K562 (cell line): Measurements from ENCODE around the gene C12orf42. TPM values are rescaled to one million over a fixed set of nuclear protein-coding genes. Genes with fewer than 3 reads are reported as not detected.

Experiments
- ATAC-seq: fragments of 200-7000 bp; cut with Tn5 transposase; 3 replicates; pipeline ENCODE4 v1.9.1; 2020; ENCODE audit warnings: moderate library complexity
- BruUV-seq: library from RNA; stranded (reverse); fragments of 400-500 nt; replicated peaks from 2 replicates; lab custom pipeline; 2021; lab: Mats Ljungman, UMichigan
- CTCF ChIA-PET: fragments of 300-600 bp; formaldehyde crosslinking; extraction: SDS; loops from one replicate; lab custom pipeline; 2021; ENCODE audit warnings: low intra/inter-chr PET ratio; lab: Yijun Ruan, JAX
- POLR2A ChIA-PET: fragments of 300-600, 350-650 bp; sonication (Branson Sonifier 250); formaldehyde crosslinking; extraction: SDS; loops from one replicate; lab custom pipeline; 2021; ENCODE audit warnings: antibody characterized with exemption, inconsistent platforms; lab: Yijun Ruan, JAX
- DNase-seq, 4 experiments: peaks; one replicate each; pipeline versions ENCODE4 v3.0.0 to v3.0.0-alpha.2; 2011 to 2018; ENCODE audit warnings: low spot score in 3 of 4, mixed read lengths in 3 of 4; ENCODE audit errors: extremely low read depth in 1 of 4
- FAIRE-seq: peaks from 2 replicates; lab custom pipeline; 2011; peaks lifted over from hg19 to GRCh38; lab: Jason Lieb, UNC
- H2AFZ ChIP-seq: 2 replicates; pipeline ENCODE4 v1.6.0; 2011; ENCODE audit warnings: low read depth, low read length, control low read depth, inconsistent platforms
- H3K27ac ChIP-seq: fragments of 200-600 bp; 3 replicates; pipeline ENCODE4 v1.8.0; 2011; ENCODE audit warnings: low read depth, mild to moderate bottlenecking, control low read depth, inconsistent platforms, low read length, moderate library complexity, mixed read lengths; ENCODE audit errors: extremely low read depth
- H3K27me3 ChIP-seq, 2 experiments: fragments of 300-600 bp in 1 of 2; 2 replicates in 1 of 2; 3 replicates in 1 of 2; pipeline versions ENCODE4 v1.6.0 to v1.8.0; 2011; ENCODE audit warnings: inconsistent platforms in 2 of 2, low read length in 2 of 2, mild to moderate bottlenecking in 1 of 2, mixed read lengths in 1 of 2, moderate library complexity in 1 of 2; ENCODE audit not compliant: control insufficient read depth in 2 of 2, insufficient read depth in 2 of 2
- H3K36me3 ChIP-seq: fragments of 300-600 bp; 3 replicates; pipeline ENCODE4 v1.8.0; 2011; ENCODE audit warnings: mild to moderate bottlenecking, low read length, inconsistent platforms; ENCODE audit not compliant: control insufficient read depth, insufficient read depth
- H3K4me1 ChIP-seq, 2 experiments: fragments of 200-600 bp in 1 of 2; replicated peaks in 1 of 2; 2 replicates in 1 of 2; 3 replicates in 1 of 2; pipeline versions ENCODE4 v1.5.1 to v1.8.0; 2011; ENCODE audit warnings: inconsistent platforms in 2 of 2, low read length in 2 of 2, mild to moderate bottlenecking in 1 of 2, mixed read lengths in 1 of 2, moderate library complexity in 1 of 2; ENCODE audit not compliant: control insufficient read depth in 2 of 2, insufficient read depth in 2 of 2
- H3K4me2 ChIP-seq: 2 replicates; pipeline ENCODE4 v1.6.1; 2011; ENCODE audit warnings: low read length, control low read depth, inconsistent platforms, mixed read lengths; ENCODE audit not compliant: insufficient read depth
- H3K4me3 ChIP-seq: fragments of 200-600 bp; sonication (generic), shearing (Covaris generic); 2 replicates; pipeline ENCODE4 v1.5.1; 2016; ENCODE audit warnings: control low read depth, inconsistent platforms
- H3K79me2 ChIP-seq: fragments of 200-600 bp; 3 replicates; pipeline ENCODE4 v1.8.0; 2011; ENCODE audit warnings: low read length, inconsistent platforms; ENCODE audit not compliant: control insufficient read depth, insufficient read depth
- H3K9ac ChIP-seq, 2 experiments: 2 replicates each; pipeline versions ENCODE4 v1.6.0 to v1.6.1; 2011; ENCODE audit warnings: low read depth in 2 of 2, low read length in 2 of 2, control low read depth in 1 of 2, inconsistent platforms in 1 of 2, mild to moderate bottlenecking in 1 of 2, mixed read lengths in 1 of 2; ENCODE audit not compliant: insufficient read depth in 1 of 2
- H3K9me1 ChIP-seq: one replicate; pipeline ENCODE4 v1.6.0; 2011; ENCODE audit warnings: inconsistent platforms, mild to moderate bottlenecking, low read length, moderate library complexity; ENCODE audit not compliant: control insufficient read depth, insufficient read depth
- H3K9me3 ChIP-seq: replicated peaks from 2 replicates; pipeline ENCODE4 v1.5.1; 2011; ENCODE audit warnings: low read depth, low read length, inconsistent platforms; ENCODE audit not compliant: control insufficient read depth, insufficient read depth
- H4K20me1 ChIP-seq: replicated peaks from 2 replicates; pipeline ENCODE4 v1.6.1; 2011; ENCODE audit warnings: low read length, inconsistent platforms, mixed read lengths; ENCODE audit not compliant: control insufficient read depth, insufficient read depth
- DDX20 ChIP-seq: fragments of 450-650 bp; IDR thresholded peaks from 2 replicates; pipeline ENCODE4 v1.6.1; 2016; ENCODE audit warnings: missing genetic modification characterization, low read depth, mild to moderate bottlenecking, missing compliant biosample characterization, moderate library complexity
- HSF4 ChIP-seq: fragments of 250-450 bp; sonication (Bioruptor Pico); IDR thresholded peaks from 2 replicates; pipeline ENCODE4 v2.1.2; 2022; ENCODE audit warnings: mild to moderate bottlenecking, moderate library complexity, borderline replicate concordance
- MECOM ChIP-seq: fragments of 250-450 bp; sonication (Bioruptor Pico); IDR thresholded peaks from 2 replicates; pipeline ENCODE4 v1.8.0; 2022; ENCODE audit warnings: inconsistent platforms
- MIER1 ChIP-seq: fragments of 450-650 bp; IDR thresholded peaks from 2 replicates; pipeline ENCODE4 v1.6.1; 2016; ENCODE audit warnings: antibody characterized with exemption, mild to moderate bottlenecking, low read depth
- PTTG1 ChIP-seq: fragments of 450-650 bp; IDR thresholded peaks from 2 replicates; pipeline ENCODE4 v1.6.1; 2016; ENCODE audit warnings: low read depth, mild to moderate bottlenecking, missing genetic modification characterization, missing compliant biosample characterization
- SAFB2 ChIP-seq: fragments of 200-400 bp; formaldehyde crosslinking; IDR thresholded peaks from 2 replicates; pipeline ENCODE4 v1.6.1; 2018; ENCODE audit warnings: borderline replicate concordance, low read length, low read depth, moderate library complexity; ENCODE audit not compliant: severe bottlenecking
- SIN3A ChIP-seq, 2 experiments: fragments of 150-350 bp in 1 of 2; IDR thresholded peaks; 2 replicates each; pipeline ENCODE4 v1.6.1; 2011 to 2016; ENCODE audit warnings: borderline replicate concordance in 2 of 2, low read depth in 2 of 2, low read length in 2 of 2, mild to moderate bottlenecking in 2 of 2, moderate library complexity in 2 of 2; ENCODE audit not compliant: control insufficient read depth in 1 of 2
- TEAD2 ChIP-seq: fragments of 450-650 bp; IDR thresholded peaks from 2 replicates; pipeline ENCODE4 v1.6.1; 2016; ENCODE audit warnings: missing genetic modification characterization, control low read depth, missing compliant biosample characterization
- TSC22D4 ChIP-seq: fragments of 450-650 bp; IDR thresholded peaks from 2 replicates; pipeline ENCODE4 v1.6.1; 2016; ENCODE audit warnings: missing genetic modification characterization, missing biosample characterization, control low read depth
- ZNF12 ChIP-seq: sonication (generic); formaldehyde crosslinking; IDR thresholded peaks from 2 replicates; pipeline ENCODE4 v1.4.0; 2020; ENCODE audit warnings: mild to moderate bottlenecking, missing genetic modification reagents
- ZNF134 ChIP-seq: fragments of 250-450 bp; sonication (Bioruptor Pico); conservative IDR thresholded peaks from 2 replicates; pipeline ENCODE4 v1.4.0; 2020
- ZNF830 ChIP-seq: fragments of 250-450 bp; sonication (Bioruptor Pico); IDR thresholded peaks from 2 replicates; pipeline ENCODE4 v1.5.0; 2021; ENCODE audit warnings: mild to moderate bottlenecking
- WGBS: fragments of 100-300 bp; shearing (Covaris generic); methylation state at CpG from one replicate; pipeline ENCODE4 v1.1.6; 2016; ENCODE audit warnings: low coverage, mixed read lengths; ENCODE audit not compliant: insufficient coverage; ENCODE audit errors: missing lambda C conversion rate; 5-methylcytosine and 5-hydroxymethylcytosine counted together
- in situ Hi-C: fragments of 300-500 bp; cut with MboI; formaldehyde crosslinking; loops from 4 replicates; pipeline ENCODE4 v1.15.0; 2018; ENCODE audit warnings: inconsistent platforms, mixed read lengths
- intact Hi-C: fragments of 100-400 bp; cut with micrococcal nuclease; formaldehyde crosslinking; loops from 2 replicates; pipeline ENCODE4 v1.14.2; 2022
- polyA plus RNA-seq, 8 experiments: library from polyadenylated mRNA; depleted of rRNA in 4 of 8; stranded (reverse) in 5 of 8; unstranded in 3 of 8; fragments of >200 nt; fragmentation: Nextera tagmentation in 2 of 8; fragmentation: Illumina TruSeq in 1 of 8; extraction: Ambion mirVana in 2 of 8; extraction: Trizol in 1 of 8; gene quantifications; 2 replicates each; pipeline versions ENCODE4 v1.2.1 to v1.2.3, GENCODE V29; 2011 to 2014; ENCODE audit warnings: inconsistent platforms in 1 of 8, missing spikeins in 1 of 8
- total RNA-seq, 7 experiments: library from RNA; depleted of rRNA in 6 of 7; stranded (reverse); fragments of >200 nt in 6 of 7; fragmentation: Illumina TruSeq in 2 of 7; extraction: Trizol in 2 of 7; gene quantifications; 2 replicates each; pipeline versions ENCODE4 v1.2.1 to v1.2.3, GENCODE V29; 2011 to 2021; ENCODE audit warnings: low replicate concordance in 1 of 7
- TF ChIP-seq, protein P1 (sequence below): sonication (generic); formaldehyde crosslinking; IDR thresholded peaks from 2 replicates; pipeline ENCODE4 v1.8.0; 2022; ENCODE audit warnings: mild to moderate bottlenecking, low read depth, missing genetic modification reagents
- TF ChIP-seq, protein P2 (sequence below), 2 experiments: IDR thresholded peaks; 2 replicates each; pipeline ENCODE4 v1.6.1; 2012; ENCODE audit warnings: improper control_type of control experiment in 2 of 2, low read depth in 2 of 2, low read length in 2 of 2, borderline replicate concordance in 1 of 2

Gene C12orf42
- total and polyA plus RNA-seq, 9 of the 15 experiments (the other 6 are each of a cell fraction or from before 2014, with no cell fraction given), result not detected

DNA sequence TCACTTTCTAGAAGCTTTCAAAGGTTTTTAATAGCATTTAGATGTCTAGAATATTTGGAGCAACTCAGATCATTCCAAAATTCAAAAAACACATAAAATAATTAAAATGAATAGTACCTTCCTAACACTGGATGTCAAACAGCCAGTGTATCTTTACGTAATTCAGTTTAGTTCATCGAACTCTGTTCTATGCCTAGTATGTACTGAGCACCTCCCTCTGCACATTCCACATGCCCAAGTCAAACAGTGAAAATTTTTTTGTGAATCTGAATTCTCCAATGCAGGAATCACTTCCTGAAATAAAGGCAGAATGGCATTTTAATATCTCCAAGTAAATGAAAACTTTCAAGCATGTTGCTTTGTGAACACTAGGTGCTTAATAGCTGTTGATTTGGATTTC, 192.3 kb downstream of the C12orf42 start (continued):
- TF ChIP-seq PTTG1 (tag), result no peak
- TF ChIP-seq ZNF134 (CRISPR knock-in tag), result no peak
- TF ChIP-seq MECOM (CRISPR knock-in tag), result no peak
- TF ChIP-seq SIN3A (IDR thresholded peaks at IDR 0.05; ENCODE audit: borderline replicate concordance in 2 of 2, control insufficient read depth in 1 of 2, low read depth in 2 of 2, low read length in 2 of 2), result no peak
- TF ChIP-seq HSF4 (CRISPR knock-in tag), result no peak
- TF ChIP-seq, protein P1, sequence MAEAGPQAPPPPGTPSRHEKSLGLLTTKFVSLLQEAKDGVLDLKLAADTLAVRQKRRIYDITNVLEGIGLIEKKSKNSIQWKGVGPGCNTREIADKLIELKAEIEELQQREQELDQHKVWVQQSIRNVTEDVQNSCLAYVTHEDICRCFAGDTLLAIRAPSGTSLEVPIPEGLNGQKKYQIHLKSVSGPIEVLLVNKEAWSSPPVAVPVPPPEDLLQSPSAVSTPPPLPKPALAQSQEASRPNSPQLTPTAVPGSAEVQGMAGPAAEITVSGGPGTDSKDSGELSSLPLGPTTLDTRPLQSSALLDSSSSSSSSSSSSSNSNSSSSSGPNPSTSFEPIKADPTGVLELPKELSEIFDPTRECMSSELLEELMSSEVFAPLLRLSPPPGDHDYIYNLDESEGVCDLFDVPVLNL (CRISPR knock-in tag), result no peak
- TF ChIP-seq DDX20 (tag), result no peak
- TF ChIP-seq, all 486 proteins: peak for 0

DNA sequence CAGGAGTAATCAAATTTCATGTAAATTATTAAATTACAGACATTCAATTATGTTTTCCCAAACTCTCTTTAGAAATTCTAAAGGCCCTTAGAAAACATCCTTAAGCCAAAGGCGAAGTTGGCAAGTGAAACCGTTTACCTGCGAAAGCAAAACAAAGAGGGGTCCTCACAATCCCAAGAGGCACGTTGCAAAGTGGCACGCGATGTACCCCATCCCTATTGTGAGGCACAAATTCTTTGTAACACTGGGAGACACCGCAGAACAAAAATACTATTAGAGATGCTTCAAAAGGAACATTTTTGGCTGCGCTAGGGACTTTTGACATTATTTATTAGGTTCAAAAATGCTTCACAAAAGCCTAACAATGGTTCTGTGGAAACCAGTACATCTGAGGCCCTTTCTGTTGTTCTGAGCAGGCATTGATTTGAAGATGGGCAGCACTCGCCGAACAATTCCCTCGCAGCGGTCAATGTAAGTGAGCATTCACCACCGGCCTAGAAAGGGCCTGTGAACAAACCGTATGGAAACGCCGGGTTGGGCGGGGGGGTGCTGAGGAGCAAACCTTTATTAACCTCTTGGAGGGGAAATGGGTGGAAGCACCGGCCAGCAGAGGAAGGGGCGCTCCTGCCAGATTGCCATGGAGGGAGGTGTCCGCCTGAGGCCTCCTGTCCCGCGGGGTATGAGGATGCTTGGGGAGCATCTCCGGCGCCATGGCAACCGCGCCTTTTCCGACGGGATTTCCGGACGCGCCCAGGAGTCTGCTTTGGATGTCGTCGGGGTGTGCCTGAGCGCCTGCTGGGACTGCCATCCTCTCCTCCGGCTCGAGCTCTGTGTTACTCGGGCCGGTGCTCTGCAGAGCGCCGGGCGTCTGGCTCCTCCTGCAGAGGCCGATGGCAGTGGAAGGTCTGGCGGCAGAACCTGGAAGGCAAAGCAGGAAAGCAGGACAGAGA, 193.9 kb downstream of the C12orf42 start:
- WGBS, result 1% methylated on average over 40 of the region's 43 CpGs
- in situ Hi-C loops, result no loop called here
- DNase-seq (no peak), ATAC-seq (no peak), FAIRE-seq (no peak)
- Histone ChIP-seq H3K79me2 (no peaks in the 10 kb centered on the region), H3K9me1 (no peaks in the 10 kb centered on the region), H3K9me3 (no peaks in the 10 kb centered on the region), H3K36me3 (no peaks in the 10 kb centered on the region), H4K20me1 (no peaks in the 10 kb centered on the region), H3K27me3 (no peaks in the 10 kb centered on the region), H3K4me2 (no peak overlapping the region), H3K4me3 (no peak overlapping the region), H3K27ac (no peak overlapping the region), H3K4me1 (no peaks in the 10 kb centered on the region), H2AFZ (no peak overlapping the region), H3K9ac (no peak overlapping the region)
- no TSS peak for BruUV-seq
- POLR2A ChIA-PET, result no interaction called here
- intact Hi-C loops, result no loop called here
- CTCF ChIA-PET, result no interaction called here
- TF ChIP-seq, protein P2, sequence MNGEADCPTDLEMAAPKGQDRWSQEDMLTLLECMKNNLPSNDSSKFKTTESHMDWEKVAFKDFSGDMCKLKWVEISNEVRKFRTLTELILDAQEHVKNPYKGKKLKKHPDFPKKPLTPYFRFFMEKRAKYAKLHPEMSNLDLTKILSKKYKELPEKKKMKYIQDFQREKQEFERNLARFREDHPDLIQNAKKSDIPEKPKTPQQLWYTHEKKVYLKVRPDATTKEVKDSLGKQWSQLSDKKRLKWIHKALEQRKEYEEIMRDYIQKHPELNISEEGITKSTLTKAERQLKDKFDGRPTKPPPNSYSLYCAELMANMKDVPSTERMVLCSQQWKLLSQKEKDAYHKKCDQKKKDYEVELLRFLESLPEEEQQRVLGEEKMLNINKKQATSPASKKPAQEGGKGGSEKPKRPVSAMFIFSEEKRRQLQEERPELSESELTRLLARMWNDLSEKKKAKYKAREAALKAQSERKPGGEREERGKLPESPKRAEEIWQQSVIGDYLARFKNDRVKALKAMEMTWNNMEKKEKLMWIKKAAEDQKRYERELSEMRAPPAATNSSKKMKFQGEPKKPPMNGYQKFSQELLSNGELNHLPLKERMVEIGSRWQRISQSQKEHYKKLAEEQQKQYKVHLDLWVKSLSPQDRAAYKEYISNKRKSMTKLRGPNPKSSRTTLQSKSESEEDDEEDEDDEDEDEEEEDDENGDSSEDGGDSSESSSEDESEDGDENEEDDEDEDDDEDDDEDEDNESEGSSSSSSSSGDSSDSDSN (IDR thresholded peaks at IDR 0.05; ENCODE audit: borderline replicate concordance in 1 of 2, low read depth in 2 of 2, low read length in 2 of 2), result no peak
- TF ChIP-seq TSC22D4 (tag) (no peak), TEAD2 (tag) (no peak), ZNF12 (CRISPR knock-in tag) (no peak), MIER1 (no peak), SAFB2 (no peak), ZNF830 (CRISPR knock-in tag) (no peak)
